K562 (cell line): ENCODE data around the gene SNCA. TPM values are rescaled to one million over a fixed set of nuclear protein-coding genes. Genes with fewer than 3 reads are reported as not detected.

Source experiments
- ATAC-seq: fragments of 200-7000 bp; cut with Tn5 transposase; 3 replicates; pipeline ENCODE4 v1.9.1; 2020; ENCODE audit warnings: moderate library complexity
- BruUV-seq: library from RNA; stranded (reverse); fragments of 400-500 nt; replicated peaks from 2 replicates; lab custom pipeline; 2021; lab: Mats Ljungman, UMichigan
- CTCF ChIA-PET: fragments of 300-600 bp; formaldehyde crosslinking; extraction: SDS; loops from one replicate; lab custom pipeline; 2021; ENCODE audit warnings: low intra/inter-chr PET ratio; lab: Yijun Ruan, JAX
- POLR2A ChIA-PET: fragments of 300-600, 350-650 bp; sonication (Branson Sonifier 250); formaldehyde crosslinking; extraction: SDS; loops from one replicate; lab custom pipeline; 2021; ENCODE audit warnings: antibody characterized with exemption, inconsistent platforms; lab: Yijun Ruan, JAX
- DNase-seq, 4 experiments: peaks; one replicate each; pipeline versions ENCODE4 v3.0.0 to v3.0.0-alpha.2; 2011 to 2018; ENCODE audit warnings: low spot score in 3 of 4, mixed read lengths in 3 of 4; ENCODE audit errors: extremely low read depth in 1 of 4
- FAIRE-seq: peaks from 2 replicates; lab custom pipeline; 2011; peaks lifted over from hg19 to GRCh38; lab: Jason Lieb, UNC
- H2AFZ ChIP-seq: 2 replicates; pipeline ENCODE4 v1.6.0; 2011; ENCODE audit warnings: low read depth, low read length, control low read depth, inconsistent platforms
- H3K27ac ChIP-seq: fragments of 200-600 bp; 3 replicates; pipeline ENCODE4 v1.8.0; 2011; ENCODE audit warnings: low read depth, mild to moderate bottlenecking, control low read depth, inconsistent platforms, low read length, moderate library complexity, mixed read lengths; ENCODE audit errors: extremely low read depth
- H3K27me3 ChIP-seq, 2 experiments: fragments of 300-600 bp in 1 of 2; 2 replicates in 1 of 2; 3 replicates in 1 of 2; pipeline versions ENCODE4 v1.6.0 to v1.8.0; 2011; ENCODE audit warnings: inconsistent platforms in 2 of 2, low read length in 2 of 2, mild to moderate bottlenecking in 1 of 2, mixed read lengths in 1 of 2, moderate library complexity in 1 of 2; ENCODE audit not compliant: control insufficient read depth in 2 of 2, insufficient read depth in 2 of 2
- H3K36me3 ChIP-seq: fragments of 300-600 bp; 3 replicates; pipeline ENCODE4 v1.8.0; 2011; ENCODE audit warnings: mild to moderate bottlenecking, low read length, inconsistent platforms; ENCODE audit not compliant: control insufficient read depth, insufficient read depth
- H3K4me1 ChIP-seq, 2 experiments: fragments of 200-600 bp in 1 of 2; replicated peaks in 1 of 2; 2 replicates in 1 of 2; 3 replicates in 1 of 2; pipeline versions ENCODE4 v1.5.1 to v1.8.0; 2011; ENCODE audit warnings: inconsistent platforms in 2 of 2, low read length in 2 of 2, mild to moderate bottlenecking in 1 of 2, mixed read lengths in 1 of 2, moderate library complexity in 1 of 2; ENCODE audit not compliant: control insufficient read depth in 2 of 2, insufficient read depth in 2 of 2
- H3K4me2 ChIP-seq: 2 replicates; pipeline ENCODE4 v1.6.1; 2011; ENCODE audit warnings: low read length, control low read depth, inconsistent platforms, mixed read lengths; ENCODE audit not compliant: insufficient read depth
- H3K4me3 ChIP-seq: fragments of 200-600 bp; sonication (generic), shearing (Covaris generic); 2 replicates; pipeline ENCODE4 v1.5.1; 2016; ENCODE audit warnings: control low read depth, inconsistent platforms
- H3K79me2 ChIP-seq: fragments of 200-600 bp; 3 replicates; pipeline ENCODE4 v1.8.0; 2011; ENCODE audit warnings: low read length, inconsistent platforms; ENCODE audit not compliant: control insufficient read depth, insufficient read depth
- H3K9ac ChIP-seq, 2 experiments: 2 replicates each; pipeline versions ENCODE4 v1.6.0 to v1.6.1; 2011; ENCODE audit warnings: low read depth in 2 of 2, low read length in 2 of 2, control low read depth in 1 of 2, inconsistent platforms in 1 of 2, mild to moderate bottlenecking in 1 of 2, mixed read lengths in 1 of 2; ENCODE audit not compliant: insufficient read depth in 1 of 2
- H3K9me1 ChIP-seq: one replicate; pipeline ENCODE4 v1.6.0; 2011; ENCODE audit warnings: inconsistent platforms, mild to moderate bottlenecking, low read length, moderate library complexity; ENCODE audit not compliant: control insufficient read depth, insufficient read depth
- H3K9me3 ChIP-seq: replicated peaks from 2 replicates; pipeline ENCODE4 v1.5.1; 2011; ENCODE audit warnings: low read depth, low read length, inconsistent platforms; ENCODE audit not compliant: control insufficient read depth, insufficient read depth
- H4K20me1 ChIP-seq: replicated peaks from 2 replicates; pipeline ENCODE4 v1.6.1; 2011; ENCODE audit warnings: low read length, inconsistent platforms, mixed read lengths; ENCODE audit not compliant: control insufficient read depth, insufficient read depth
- ATF6 ChIP-seq: sonication (generic); formaldehyde crosslinking; IDR thresholded peaks from 2 replicates; pipeline ENCODE4 v1.4.0; 2020; ENCODE audit warnings: mild to moderate bottlenecking, missing genetic modification reagents
- BRD9 ChIP-seq: fragments of 450-650 bp; IDR thresholded peaks from 2 replicates; pipeline ENCODE4 v1.6.1; 2018; ENCODE audit warnings: low read depth; ENCODE audit not compliant: partially characterized antibody
- CREB3L1 ChIP-seq: fragments of 450-650 bp; IDR thresholded peaks from 2 replicates; pipeline ENCODE4 v1.6.1; 2014; ENCODE audit warnings: low read depth, mild to moderate bottlenecking, moderate library complexity, borderline replicate concordance
- ELK1 ChIP-seq: sonication (generic); formaldehyde crosslinking; IDR thresholded peaks from 2 replicates; pipeline ENCODE4 v1.8.1; 2022; ENCODE audit warnings: missing genetic modification reagents
- ESRRA ChIP-seq: fragments of 450-650 bp; IDR thresholded peaks from 2 replicates; pipeline ENCODE4 v1.6.1; 2014; ENCODE audit warnings: low read depth, mild to moderate bottlenecking, moderate library complexity, borderline replicate concordance
- LARP7 ChIP-seq: fragments of 450-650 bp; IDR thresholded peaks from 2 replicates; pipeline ENCODE4 v1.6.1; 2016
- MECOM ChIP-seq: fragments of 250-450 bp; sonication (Bioruptor Pico); IDR thresholded peaks from 2 replicates; pipeline ENCODE4 v1.8.0; 2022; ENCODE audit warnings: inconsistent platforms
- MITF ChIP-seq: IDR thresholded peaks from 2 replicates; pipeline ENCODE4 v1.6.1; 2014; ENCODE audit warnings: antibody characterized with exemption
- NR4A1 ChIP-seq, 2 experiments: fragments of 250-450 bp in 1 of 2; fragments of 450-650 bp in 1 of 2; sonication (Bioruptor Pico) in 1 of 2; IDR thresholded peaks; 2 replicates each; pipeline versions ENCODE4 v1.4.0 to v1.6.1; 2016 to 2020; ENCODE audit warnings: mild to moderate bottlenecking in 2 of 2, missing compliant biosample characterization in 1 of 2, missing genetic modification characterization in 1 of 2, moderate library complexity in 1 of 2
- PML ChIP-seq: IDR thresholded peaks from 2 replicates; pipeline ENCODE4 v1.6.1; 2012; ENCODE audit warnings: low read length, inconsistent platforms
- POLR2A ChIP-seq: fragments of 450-650 bp; conservative IDR thresholded peaks from 2 replicates; pipeline ENCODE4 v1.6.1; 2016
- POLR2AphosphoS2 ChIP-seq: IDR thresholded peaks from 2 replicates; pipeline ENCODE4 v1.6.1; 2012; ENCODE audit warnings: low read length, improper control_type of control experiment
- RNF2 ChIP-seq: sonication (generic); IDR thresholded peaks from 2 replicates; pipeline ENCODE4 v1.6.1; 2016
- SIN3A ChIP-seq, 2 experiments: fragments of 150-350 bp in 1 of 2; IDR thresholded peaks; 2 replicates each; pipeline ENCODE4 v1.6.1; 2011 to 2016; ENCODE audit warnings: borderline replicate concordance in 2 of 2, low read depth in 2 of 2, low read length in 2 of 2, mild to moderate bottlenecking in 2 of 2, moderate library complexity in 2 of 2; ENCODE audit not compliant: control insufficient read depth in 1 of 2
- SP2 ChIP-seq: IDR thresholded peaks from 2 replicates; pipeline ENCODE4 v1.6.1; 2011; ENCODE audit warnings: mild to moderate bottlenecking, low read depth, low read length, moderate library complexity; ENCODE audit not compliant: poor library complexity, severe bottlenecking; ENCODE audit errors: extremely low read depth
- ZNF316 ChIP-seq: fragments of 450-650 bp; IDR thresholded peaks from 2 replicates; pipeline ENCODE4 v1.6.1; 2016
- ZNF445 ChIP-seq: fragments of 250-450 bp; sonication (Bioruptor Pico); IDR thresholded peaks from 2 replicates; pipeline ENCODE4 v1.4.0; 2020; ENCODE audit warnings: low read depth, mild to moderate bottlenecking, moderate library complexity
- WGBS: fragments of 100-300 bp; shearing (Covaris generic); methylation state at CpG from one replicate; pipeline ENCODE4 v1.1.6; 2016; ENCODE audit warnings: low coverage, mixed read lengths; ENCODE audit not compliant: insufficient coverage; ENCODE audit errors: missing lambda C conversion rate; 5-methylcytosine and 5-hydroxymethylcytosine counted together
- in situ Hi-C: fragments of 300-500 bp; cut with MboI; formaldehyde crosslinking; loops from 4 replicates; pipeline ENCODE4 v1.15.0; 2018; ENCODE audit warnings: inconsistent platforms, mixed read lengths
- intact Hi-C: fragments of 100-400 bp; cut with micrococcal nuclease; formaldehyde crosslinking; loops from 2 replicates; pipeline ENCODE4 v1.14.2; 2022
- polyA plus RNA-seq, 8 experiments: library from polyadenylated mRNA; depleted of rRNA in 4 of 8; stranded (reverse) in 5 of 8; unstranded in 3 of 8; fragments of >200 nt; fragmentation: Nextera tagmentation in 2 of 8; fragmentation: Illumina TruSeq in 1 of 8; extraction: Ambion mirVana in 2 of 8; extraction: Trizol in 1 of 8; gene quantifications; 2 replicates each; pipeline versions ENCODE4 v1.2.1 to v1.2.3, GENCODE V29; 2011 to 2014; ENCODE audit warnings: inconsistent platforms in 1 of 8, missing spikeins in 1 of 8
- total RNA-seq, 7 experiments: library from RNA; depleted of rRNA in 6 of 7; stranded (reverse); fragments of >200 nt in 6 of 7; fragmentation: Illumina TruSeq in 2 of 7; extraction: Trizol in 2 of 7; gene quantifications; 2 replicates each; pipeline versions ENCODE4 v1.2.1 to v1.2.3, GENCODE V29; 2011 to 2021; ENCODE audit warnings: low replicate concordance in 1 of 7

The SNCA gene
- total and polyA plus RNA-seq, 9 of the 15 experiments (the other 6 are each of a cell fraction or from before 2014, with no cell fraction given), result 1.7 to 12.6 (median 3.6) TPM

GRCh38 chr4:89803915-89804314 lies 33.0 kb downstream of the SNCA start:
- Histone ChIP-seq H3K27me3 (no peaks in the 10 kb centered on the region), H3K9me3 (no peaks in the 10 kb centered on the region), H3K36me3 (no peaks in the 10 kb centered on the region), H3K4me1 (no peaks in the 10 kb centered on the region; a peak in 1 of 5 replicates), H3K27ac (no peak overlapping the region), H3K9me1 (no peaks in the 10 kb centered on the region), H2AFZ (no peak overlapping the region), H4K20me1 (no peaks in the 10 kb centered on the region), H3K79me2 (no peaks in the 10 kb centered on the region), H3K9ac (no peak overlapping the region), H3K4me3 (no peak overlapping the region), H3K4me2 (no peak overlapping the region)
- BruUV-seq, result no TSS peak
- TF ChIP-seq ATF6 (CRISPR knock-in tag), result no peak
- TF ChIP-seq MECOM (CRISPR knock-in tag), result no peak
- no peak for TF ChIP-seq BRD9
- no peak for TF ChIP-seq NR4A1 (CRISPR knock-in tag; IDR thresholded peaks at IDR 0.05)
- TF ChIP-seq NR4A1 (tag; IDR thresholded peaks at IDR 0.05), result no peak
- no peak for TF ChIP-seq LARP7
- TF ChIP-seq MITF, result no peak
- TF ChIP-seq PML, result no peak
- TF ChIP-seq POLR2AphosphoS2, result no peak
- no peak for TF ChIP-seq POLR2A
- TF ChIP-seq CREB3L1, result no peak
- no peak for TF ChIP-seq SIN3A (IDR thresholded peaks at IDR 0.05; ENCODE audit: borderline replicate concordance in 2 of 2, control insufficient read depth in 1 of 2, low read depth in 2 of 2, low read length in 2 of 2)
- TF ChIP-seq ZNF316, result no peak
- no peak for TF ChIP-seq SP2
- no peak for TF ChIP-seq ELK1 (CRISPR knock-in tag)
- TF ChIP-seq RNF2, result no peak
- TF ChIP-seq ESRRA, result no peak
- no peak for TF ChIP-seq ZNF445 (CRISPR knock-in tag)
- in situ Hi-C loops, result no loop called here
- POLR2A ChIA-PET, result no interaction called here
- intact Hi-C loops, result no loop called here
- ATAC-seq (no peak), DNase-seq (no peak), FAIRE-seq (no peak)
- WGBS, result 9% methylated on average over 4 of the region's 4 CpGs
- CTCF ChIA-PET, result no interaction called here
